ENCODE measurements around the gene GGACT.

GGACT gene

GRCh38 chr13:100543872-100544602 is 44.6 kb downstream of the GGACT start:
- H3K9me3 ChIP-seq (ENCODE audit: insufficient read depth, low read depth, low read length) = peaks cover 1% of the 10 kb centered on the region
- no peak overlapping the region for H3K9ac ChIP-seq (ENCODE audit: low read length)
- H3K27me3 ChIP-seq (ENCODE audit: insufficient read depth, low read length) = no peaks in the 10 kb centered on the region
- H4K91ac ChIP-seq (ENCODE audit: low read depth, low read length) = no peak overlapping the region
- no peak overlapping the region for H3K4me2 ChIP-seq (ENCODE audit: low read length)
- no peak overlapping the region for H2BK12ac ChIP-seq (ENCODE audit: low read length)
- no peak overlapping the region for H2BK120ac ChIP-seq (ENCODE audit: insufficient read depth, low read length, poor library complexity)
- peaks cover 26 to 29% of the 10 kb centered on the region in 2 experiments for H3K4me1 ChIP-seq (ENCODE audit: control insufficient read depth in 1 of 2, insufficient read depth in 2 of 2, low read length in 2 of 2)
- H3K23ac ChIP-seq (ENCODE audit: low read length) = no peak overlapping the region
- no peak overlapping the region for H3K4me3 ChIP-seq (ENCODE audit: low read depth, low read length)
- no peak overlapping the region for H4K12ac ChIP-seq (ENCODE audit: low read depth, low read length)
- H2AFZ ChIP-seq (ENCODE audit: insufficient read depth, low read length, poor library complexity) = no peak overlapping the region
- H3K14ac ChIP-seq (ENCODE audit: low read length) = no peak overlapping the region
- no CpG with 5 or more reads among the region's 26 CpGs for WGBS (ENCODE audit: extremely low coverage, insufficient coverage, insufficient read length)
- H3K18ac ChIP-seq (ENCODE audit: low read length) = no peak overlapping the region
- DNase-seq = no peak
- no peaks in the 10 kb centered on the region for H3K79me2 ChIP-seq (ENCODE audit: control insufficient read depth, insufficient read depth, low read length, poor library complexity)
- H4K8ac ChIP-seq (ENCODE audit: low read depth, low read length) = no peak overlapping the region
- no peak overlapping the region for H3K4ac ChIP-seq (ENCODE audit: low read depth, low read length)
- H3K79me1 ChIP-seq (ENCODE audit: low read length) = peaks cover 8% of the 10 kb centered on the region
- H3K27ac ChIP-seq (ENCODE audit: low read depth, low read length) = no peak overlapping the region
- H2AK5ac ChIP-seq (ENCODE audit: low read length) = no peak overlapping the region
- H3K36me3 ChIP-seq (ENCODE audit: control insufficient read depth in 1 of 2, insufficient read depth in 2 of 2, low read length in 2 of 2) = no peaks in the 10 kb centered on the region
- no peak overlapping the region for H2BK5ac ChIP-seq (ENCODE audit: low read depth, low read length, poor library complexity)

GRCh38 chr13:100542826-100543156 is 45.8 kb downstream of the GGACT start:
- no peaks in the 10 kb centered on the region for H3K27me3 ChIP-seq (ENCODE audit: insufficient read depth, low read length)
- no peak overlapping the region for H3K4me2 ChIP-seq (ENCODE audit: low read length)
- no peak overlapping the region for H3K27ac ChIP-seq (ENCODE audit: low read depth, low read length)
- WGBS (ENCODE audit: extremely low coverage, insufficient coverage, insufficient read length) = no CpG with 5 or more reads among the region's 8 CpGs
- no peak overlapping the region for H2BK5ac ChIP-seq (ENCODE audit: low read depth, low read length, poor library complexity)
- no peak overlapping the region for H4K8ac ChIP-seq (ENCODE audit: low read depth, low read length)
- no peak overlapping the region for H2BK12ac ChIP-seq (ENCODE audit: low read length)
- no peak overlapping the region for H4K12ac ChIP-seq (ENCODE audit: low read depth, low read length)
- H4K91ac ChIP-seq (ENCODE audit: low read depth, low read length) = no peak overlapping the region
- H2AK5ac ChIP-seq (ENCODE audit: low read length) = no peak overlapping the region
- H3K79me1 ChIP-seq (ENCODE audit: low read length) = peaks cover 8% of the 10 kb centered on the region
- no peak overlapping the region for H3K14ac ChIP-seq (ENCODE audit: low read length)
- peaks cover 1% of the 10 kb centered on the region for H3K9me3 ChIP-seq (ENCODE audit: insufficient read depth, low read depth, low read length)
- H3K79me2 ChIP-seq (ENCODE audit: control insufficient read depth, insufficient read depth, low read length, poor library complexity) = no peaks in the 10 kb centered on the region
- H3K23ac ChIP-seq (ENCODE audit: low read length) = no peak overlapping the region
- H2AFZ ChIP-seq (ENCODE audit: insufficient read depth, low read length, poor library complexity) = no peak overlapping the region
- no peak overlapping the region for H3K9ac ChIP-seq (ENCODE audit: low read length)
- H3K4me1 ChIP-seq (ENCODE audit: control insufficient read depth in 1 of 2, insufficient read depth in 2 of 2, low read length in 2 of 2) = peaks cover 22 to 23% of the 10 kb centered on the region in 2 experiments
- peak in 1 of 2 donors; percentile 54 for DNase-seq
- H2BK120ac ChIP-seq (ENCODE audit: insufficient read depth, low read length, poor library complexity) = no peak overlapping the region
- H3K4ac ChIP-seq (ENCODE audit: low read depth, low read length) = no peak overlapping the region
- no peaks in the 10 kb centered on the region for H3K36me3 ChIP-seq (ENCODE audit: control insufficient read depth in 1 of 2, insufficient read depth in 2 of 2, low read length in 2 of 2)
- no peak overlapping the region for H3K18ac ChIP-seq (ENCODE audit: low read length)
- no peak overlapping the region for H3K4me3 ChIP-seq (ENCODE audit: low read depth, low read length)

GRCh38 chr13:100541897-100542825 is 46.4 kb downstream of the GGACT start:
- Histone ChIP-seq H4K91ac (ENCODE audit: low read depth, low read length) (no peak overlapping the region), H3K27me3 (ENCODE audit: insufficient read depth, low read length) (no peaks in the 10 kb centered on the region), H3K4ac (ENCODE audit: low read depth, low read length) (no peak overlapping the region), H3K36me3 (ENCODE audit: control insufficient read depth in 1 of 2, insufficient read depth in 2 of 2, low read length in 2 of 2) (no peaks in the 10 kb centered on the region), H4K8ac (ENCODE audit: low read depth, low read length) (no peak overlapping the region), H3K9me3 (ENCODE audit: insufficient read depth, low read depth, low read length) (peaks cover 1% of the 10 kb centered on the region), H3K79me1 (ENCODE audit: low read length) (peaks cover 2% of the 10 kb centered on the region), H3K14ac (ENCODE audit: low read length) (no peak overlapping the region), H2AK5ac (ENCODE audit: low read length) (no peak overlapping the region), H2BK5ac (ENCODE audit: low read depth, low read length, poor library complexity) (no peak overlapping the region), H2AFZ (ENCODE audit: insufficient read depth, low read length, poor library complexity) (no peak overlapping the region), H3K4me3 (ENCODE audit: low read depth, low read length) (no peak overlapping the region), H4K12ac (ENCODE audit: low read depth, low read length) (no peak overlapping the region), H3K4me2 (ENCODE audit: low read length) (no peak overlapping the region), H3K9ac (ENCODE audit: low read length) (no peak overlapping the region), H2BK120ac (ENCODE audit: insufficient read depth, low read length, poor library complexity) (no peak overlapping the region), H3K23ac (ENCODE audit: low read length) (no peak overlapping the region), H3K18ac (ENCODE audit: low read length) (no peak overlapping the region), H3K79me2 (ENCODE audit: control insufficient read depth, insufficient read depth, low read length, poor library complexity) (no peaks in the 10 kb centered on the region), H3K27ac (ENCODE audit: low read depth, low read length) (no peak overlapping the region), H2BK12ac (ENCODE audit: low read length) (no peak overlapping the region), H3K4me1 (ENCODE audit: control insufficient read depth in 1 of 2, insufficient read depth in 2 of 2, low read length in 2 of 2) (peaks cover 16 to 18% of the 10 kb centered on the region in 2 experiments)
- no peak for DNase-seq
- no CpG with 5 or more reads among the region's 18 CpGs for WGBS (ENCODE audit: extremely low coverage, insufficient coverage, insufficient read length)

- Histone ChIP-seq H2BK120ac (ENCODE audit: insufficient read depth, low read length, poor library complexity) (no peak overlapping the region), H2AK5ac (ENCODE audit: low read length) (no peak overlapping the region), H4K12ac (ENCODE audit: low read depth, low read length) (no peak overlapping the region), H2BK5ac (ENCODE audit: low read depth, low read length, poor library complexity) (no peak overlapping the region), H3K36me3 (ENCODE audit: control insufficient read depth in 1 of 2, insufficient read depth in 2 of 2, low read length in 2 of 2) (no peaks in the 10 kb centered on the region), H2AFZ (ENCODE audit: insufficient read depth, low read length, poor library complexity) (no peak overlapping the region), H3K79me1 (ENCODE audit: low read length) (no peaks in the 10 kb centered on the region), H4K91ac (ENCODE audit: low read depth, low read length) (no peak overlapping the region), H3K9me3 (ENCODE audit: insufficient read depth, low read depth, low read length) (peaks cover 1% of the 10 kb centered on the region), H3K9ac (ENCODE audit: low read length) (no peak overlapping the region), H4K8ac (ENCODE audit: low read depth, low read length) (no peak overlapping the region), H3K23ac (ENCODE audit: low read length) (no peak overlapping the region), H3K4ac (ENCODE audit: low read depth, low read length) (no peak overlapping the region), H3K4me1 (ENCODE audit: control insufficient read depth in 1 of 2, insufficient read depth in 2 of 2, low read length in 2 of 2) (peaks cover 6 to 9% of the 10 kb centered on the region in 2 experiments), H3K27ac (ENCODE audit: low read depth, low read length) (no peak overlapping the region), H3K79me2 (ENCODE audit: control insufficient read depth, insufficient read depth, low read length, poor library complexity) (no peaks in the 10 kb centered on the region), H3K4me2 (ENCODE audit: low read length) (no peak overlapping the region), H3K4me3 (ENCODE audit: low read depth, low read length) (no peak overlapping the region), H3K14ac (ENCODE audit: low read length) (no peak overlapping the region), H3K27me3 (ENCODE audit: insufficient read depth, low read length) (no peaks in the 10 kb centered on the region), H3K18ac (ENCODE audit: low read length) (no peak overlapping the region), H2BK12ac (ENCODE audit: low read length) (no peak overlapping the region)
- WGBS (ENCODE audit: extremely low coverage, insufficient coverage, insufficient read length) = no CpG with 5 or more reads among the region's 3 CpGs
- DNase-seq = no peak
Measured at GRCh38 chr13:100540621-100541020, 48.0 kb downstream of the GGACT start.

Data from trophoblast cell (in vitro differentiated cells and primary cell).